GM12864 (cell line): ENCODE data around the gene WNT3.

Experiments
- DNase-seq: peaks from one replicate; pipeline ENCODE4 v3.0.0-alpha.2; 2011; ENCODE audit warnings: low read depth
- H3K4me3 ChIP-seq: 2 replicates; pipeline ENCODE4 v1.5.1; 2011; ENCODE audit warnings: mild to moderate bottlenecking, low read depth, low read length, control low read depth
- CTCF ChIP-seq: IDR thresholded peaks from 2 replicates; pipeline ENCODE4 v1.5.1; 2011; ENCODE audit warnings: low read depth, mild to moderate bottlenecking, moderate library complexity, low read length, control low read depth, inconsistent platforms; ENCODE audit errors: missing control alignments

WNT3 gene

GRCh38 chr17:46813920-46814319, 4.6 kb downstream of the WNT3 start:
- TF ChIP-seq CTCF = no peak
- no peak for DNase-seq
- no peak overlapping the region for H3K4me3 ChIP-seq

- no peak for TF ChIP-seq CTCF
These were observed 5.7 kb downstream of the WNT3 start for GRCh38 chr17:46812624-46813318.

GRCh38 chr17:46811978-46812583, 6.4 kb downstream of the WNT3 start:
- DNase-seq = no peak
- no peak for TF ChIP-seq CTCF
- H3K4me3 ChIP-seq = no peak overlapping the region

More at GRCh38 chr17:46812624-46813318, 5.7 kb downstream of the WNT3 start:
- no peak overlapping the region for H3K4me3 ChIP-seq
- DNase-seq = no peak

- DNase-seq = no peak
- TF ChIP-seq CTCF = no peak
- no peak overlapping the region for H3K4me3 ChIP-seq
These were observed 7.7 kb downstream of the WNT3 start for GRCh38 chr17:46810837-46811236.

- no peak overlapping the region for H3K4me3 ChIP-seq
- no peak for TF ChIP-seq CTCF
- no peak for DNase-seq
These were observed 9.4 kb downstream of the WNT3 start for GRCh38 chr17:46809110-46809571.

GRCh38 chr17:46805771-46806170, 12.7 kb downstream of the WNT3 start:
- H3K4me3 ChIP-seq = no peak overlapping the region
- no peak for TF ChIP-seq CTCF
- no peak for DNase-seq

- no peak for DNase-seq
- H3K4me3 ChIP-seq = no peak overlapping the region
- TF ChIP-seq CTCF = no peak
These were observed 14.9 kb downstream of the WNT3 start for GRCh38 chr17:46803544-46803943.
